HepG2 (cell line): ENCODE measurements around the gene NINJ2. TPM values are rescaled to one million over a fixed set of nuclear protein-coding genes. Genes with fewer than 3 reads are reported as not detected.
"Not testable (repeated sequence)": the region's sequence is repeated elsewhere in the genome, so short reads cannot be mapped to it uniquely, and the experiment has no call there.

Experiments used
- ATAC-seq: fragments of 200-7000 bp; cut with Tn5 transposase; 3 replicates; pipeline ENCODE4 v1.9.1; 2020; ENCODE audit warnings: mild to moderate bottlenecking, moderate library complexity
- BruUV-seq: library from RNA; stranded (reverse); fragments of 400-500 nt; replicated peaks from 2 replicates; lab custom pipeline; 2021; lab: Mats Ljungman, UMichigan
- CTCF ChIA-PET: fragments of 300-600 bp; formaldehyde crosslinking; extraction: SDS; loops from one replicate; lab custom pipeline; 2021; ENCODE audit warnings: low total read pairs, inconsistent platforms, low intra/inter-chr PET ratio; lab: Yijun Ruan, JAX
- POLR2A ChIA-PET: fragments of 350-600 bp; sonication (Branson Sonifier 250); formaldehyde crosslinking; loops from one replicate; lab custom pipeline; 2020; ENCODE audit warnings: antibody characterized with exemption, inconsistent platforms; lab: Yijun Ruan, JAX
- DNase-seq: peaks from one replicate; pipeline ENCODE4 v3.0.0-alpha.2; 2015; ENCODE audit warnings: low spot score
- FAIRE-seq: peaks from 3 replicates; lab custom pipeline; 2011; peaks lifted over from hg19 to GRCh38; lab: Jason Lieb, UNC
- H2AFZ ChIP-seq: one replicate; pipeline ENCODE4 v1.6.1; 2011; ENCODE audit warnings: low read length, inconsistent platforms
- H3K27ac ChIP-seq: fragments of 300-600 bp; 3 replicates; pipeline ENCODE4 v1.8.0; 2011; ENCODE audit warnings: mixed run types, mild to moderate bottlenecking, mixed read lengths, low read length, inconsistent platforms; ENCODE audit not compliant: insufficient read depth; ENCODE audit errors: extremely low read length
- H3K27me3 ChIP-seq, 2 experiments: fragments of 200-600 bp in 1 of 2; 2 replicates in 1 of 2; 3 replicates in 1 of 2; pipeline versions ENCODE4 v1.6.0 to v1.8.0; 2011; ENCODE audit warnings: low read length in 2 of 2, mild to moderate bottlenecking in 2 of 2, moderate library complexity in 2 of 2, inconsistent platforms in 1 of 2; ENCODE audit not compliant: insufficient read depth in 2 of 2, control insufficient read depth in 1 of 2
- H3K36me3 ChIP-seq, 2 experiments: fragments of 200-600 bp in 1 of 2; replicated peaks in 1 of 2; 2 replicates in 1 of 2; 3 replicates in 1 of 2; pipeline versions ENCODE4 v1.5.1 to v1.8.0; 2011; ENCODE audit warnings: low read length in 2 of 2, inconsistent platforms in 1 of 2; ENCODE audit not compliant: insufficient read depth in 2 of 2, control insufficient read depth in 1 of 2
- H3K4me1 ChIP-seq: 2 replicates; pipeline ENCODE4 v1.5.1; 2012; ENCODE audit warnings: low read length, inconsistent platforms; ENCODE audit not compliant: insufficient read depth
- H3K4me2 ChIP-seq: 2 replicates; pipeline ENCODE4 v1.6.0; 2011; ENCODE audit warnings: low read depth, low read length, inconsistent platforms
- H3K4me3 ChIP-seq, 3 experiments: fragments of 200-600 bp in 1 of 3; sonication (generic), shearing (Covaris generic) in 1 of 3; replicated peaks in 1 of 3; 2 replicates each; pipeline ENCODE4 v1.5.1; 2011 to 2016; ENCODE audit warnings: low read length in 3 of 3, inconsistent platforms in 2 of 3, low read depth in 2 of 3, mild to moderate bottlenecking in 2 of 3, control low read depth in 1 of 3, mixed read lengths in 1 of 3; ENCODE audit not compliant: insufficient read depth in 1 of 3
- H3K79me2 ChIP-seq: one replicate; pipeline ENCODE4 v1.6.1; 2011; ENCODE audit warnings: low read length, inconsistent platforms; ENCODE audit not compliant: insufficient read depth
- H3K9ac ChIP-seq: 2 replicates; pipeline ENCODE4 v1.6.0; 2011; ENCODE audit warnings: mild to moderate bottlenecking, low read depth, low read length, inconsistent platforms; ENCODE audit not compliant: insufficient read depth
- H3K9me3 ChIP-seq: 2 replicates; pipeline ENCODE4 v1.5.1; 2012; ENCODE audit warnings: mild to moderate bottlenecking, low read length
- H4K20me1 ChIP-seq: 2 replicates; pipeline ENCODE4 v1.6.0; 2011; ENCODE audit warnings: inconsistent platforms, mild to moderate bottlenecking, low read length, moderate library complexity; ENCODE audit not compliant: insufficient read depth
- HNRNPK ChIP-seq: fragments of 200-400 bp; formaldehyde crosslinking; IDR thresholded peaks from 2 replicates; pipeline ENCODE4 v1.6.1; 2018; ENCODE audit warnings: low read length, low read depth, moderate library complexity, mild to moderate bottlenecking; ENCODE audit not compliant: poor library complexity, severe bottlenecking
- KMT2B ChIP-seq: IDR thresholded peaks from 2 replicates; pipeline ENCODE4 v1.6.1; 2016; ENCODE audit warnings: missing genetic modification reagents, missing compliant biosample characterization
- NFYB ChIP-seq: sonication (generic); formaldehyde crosslinking; IDR thresholded peaks from 2 replicates; pipeline ENCODE4 v1.4.0; 2020; ENCODE audit warnings: missing genetic modification reagents
- ZNF510 ChIP-seq: sonication (generic); formaldehyde crosslinking; IDR thresholded peaks from 2 replicates; pipeline ENCODE4 v1.4.0; 2020; ENCODE audit warnings: low read depth, mild to moderate bottlenecking, missing genetic modification reagents
- ZNF713 ChIP-seq: sonication (generic); formaldehyde crosslinking; IDR thresholded peaks from 2 replicates; pipeline ENCODE4 v1.4.0; 2020; ENCODE audit warnings: mild to moderate bottlenecking, missing genetic modification reagents
- WGBS: methylation state at CpG from one replicate; pipeline ENCODE4 v1.1.6; 2017; ENCODE audit warnings: low lambda C conversion rate; 5-methylcytosine and 5-hydroxymethylcytosine counted together
- in situ Hi-C: cut with HindIII; loops from 2 replicates; pipeline ENCODE4 v1.10.0; 2017; ENCODE audit warnings: low pct_unique_long_range_greater_than_20kb; ENCODE audit not compliant: extremely low pct_ligation_motif_present
- intact Hi-C: fragments of 100-400 bp; cut with micrococcal nuclease; formaldehyde crosslinking; loops from one replicate; pipeline ENCODE4 v1.10.0; 2022; ENCODE audit not compliant: unreplicated experiment
- polyA plus RNA-seq, 8 experiments: library from polyadenylated mRNA; depleted of rRNA in 3 of 8; stranded (reverse) in 7 of 8; unstranded in 1 of 8; fragments of >200 nt; fragmentation: Illumina TruSeq in 4 of 8; extraction: Trizol in 4 of 8; gene quantifications; 2 replicates each; pipeline versions ENCODE4 v1.2.1 to v1.2.3, GENCODE V29; 2011 to 2016; ENCODE audit warnings: low read depth in 4 of 8, missing spikeins in 1 of 8, mixed read lengths in 1 of 8; ENCODE audit not compliant: insufficient read depth in 1 of 8
- total RNA-seq, 5 experiments: library from RNA; depleted of rRNA; stranded (reverse); fragments of >200 nt; fragmentation: Illumina TruSeq; extraction: Trizol; gene quantifications; 2 replicates each; pipeline ENCODE4 v1.2.3, GENCODE V29; 2016; ENCODE audit warnings: low read depth in 1 of 5

NINJ2 gene
- total and polyA plus RNA-seq, 2 of the 13 experiments (the other 11 are each of a cell fraction or from before 2014, with no cell fraction given): 0.62 to 3.8 TPM

DNA sequence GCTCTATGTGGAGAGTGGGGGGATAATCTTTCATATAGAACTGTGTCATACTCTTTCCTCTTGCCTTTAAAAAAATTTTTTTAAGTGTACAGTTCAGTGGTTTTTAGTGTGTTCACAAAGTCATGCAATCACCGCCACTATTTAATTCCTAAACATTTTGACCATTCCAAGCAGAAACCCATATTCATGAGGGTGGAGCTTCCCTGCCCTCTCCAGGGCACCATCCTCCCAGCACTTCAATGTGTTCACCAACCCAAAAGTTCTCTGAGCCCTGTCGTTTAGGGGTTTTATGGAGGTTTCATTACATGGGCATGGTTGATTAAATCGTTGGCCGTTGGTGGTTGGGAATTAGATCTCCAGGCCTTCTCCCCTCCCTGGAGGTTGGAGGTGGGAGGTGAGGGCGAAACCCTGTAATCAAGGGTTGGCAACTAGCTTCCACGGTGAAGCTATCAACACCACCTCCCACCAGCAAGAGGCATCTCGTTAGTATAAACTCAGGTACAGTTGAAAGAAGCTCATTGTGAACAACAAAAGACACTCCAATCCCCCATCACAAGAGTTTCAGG is 46.3 kb upstream of the NINJ2 start:
- peaks cover 20% of the 10 kb centered on the region for H3K4me1 ChIP-seq
- peaks cover 0 to 11% of the 10 kb centered on the region in 2 experiments; a peak in 1 of 5 replicates for H3K27me3 ChIP-seq
- no peak overlapping the region for H3K27ac ChIP-seq
- POLR2A ChIA-PET: no interaction called here
- intact Hi-C loops: no loop called here
- in situ Hi-C loops: no loop called here
- no peak overlapping the region for H2AFZ ChIP-seq
- CTCF ChIA-PET: no interaction called here
- H3K9me3 ChIP-seq: no peaks in the 10 kb centered on the region
- TF ChIP-seq ZNF510 (CRISPR knock-in tag): no peak
- no peak for TF ChIP-seq NFYB (CRISPR knock-in tag)
- TF ChIP-seq HNRNPK: no peak
- TF ChIP-seq ZNF713 (CRISPR knock-in tag): no peak
- TF ChIP-seq KMT2B (CRISPR knock-in tag): no peak
- H3K9ac ChIP-seq: no peak overlapping the region
- H3K4me2 ChIP-seq: no peak overlapping the region
- H3K4me3 ChIP-seq: no peak overlapping the region
- ATAC-seq: no peak
- no peak for FAIRE-seq
- DNase-seq: no peak
- BruUV-seq: no TSS peak
- WGBS: 81% methylated on average over 7 of the region's 7 CpGs
- no peaks in the 10 kb centered on the region for H4K20me1 ChIP-seq
- H3K36me3 ChIP-seq: no peaks in the 10 kb centered on the region
- no peaks in the 10 kb centered on the region for H3K79me2 ChIP-seq

DNA sequence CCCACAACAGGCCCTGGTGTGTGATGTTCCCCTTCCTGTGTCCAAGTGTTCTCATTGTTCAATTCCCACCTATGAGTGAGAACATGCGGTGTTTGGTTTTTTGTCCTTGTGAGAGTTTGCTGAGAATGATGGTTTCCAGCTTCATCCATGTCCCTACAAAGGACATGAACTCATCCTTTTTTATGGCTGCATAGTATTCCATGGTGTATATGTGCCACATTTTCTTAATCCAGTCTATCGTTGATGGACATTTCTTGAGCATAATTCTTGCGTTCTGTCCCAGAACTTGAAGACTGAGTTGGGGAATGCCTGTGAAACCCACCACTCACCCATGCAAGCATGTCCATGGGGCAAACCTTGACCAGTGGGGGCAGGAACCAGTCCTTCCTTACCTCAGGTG is 44.8 kb upstream of the NINJ2 start:
- H3K36me3 ChIP-seq, FAIRE-seq, H3K4me3 ChIP-seq, H3K9ac ChIP-seq, H4K20me1 ChIP-seq, H3K4me2 ChIP-seq, intact Hi-C loops, in situ Hi-C loops, POLR2A ChIA-PET, H2AFZ ChIP-seq, BruUV-seq, H3K9me3 ChIP-seq, DNase-seq, H3K27ac ChIP-seq, H3K79me2 ChIP-seq, ATAC-seq, CTCF ChIA-PET: not testable (repeated sequence)
- H3K4me1 ChIP-seq: peaks cover 15% of the 10 kb centered on the region
- peaks cover 0 to 17% of the 10 kb centered on the region in 2 experiments; a peak in 1 of 5 replicates for H3K27me3 ChIP-seq
- WGBS: 90% methylated on average over 3 of the region's 3 CpGs
